ENCODE measurements around the gene NDFIP2.

DNA sequence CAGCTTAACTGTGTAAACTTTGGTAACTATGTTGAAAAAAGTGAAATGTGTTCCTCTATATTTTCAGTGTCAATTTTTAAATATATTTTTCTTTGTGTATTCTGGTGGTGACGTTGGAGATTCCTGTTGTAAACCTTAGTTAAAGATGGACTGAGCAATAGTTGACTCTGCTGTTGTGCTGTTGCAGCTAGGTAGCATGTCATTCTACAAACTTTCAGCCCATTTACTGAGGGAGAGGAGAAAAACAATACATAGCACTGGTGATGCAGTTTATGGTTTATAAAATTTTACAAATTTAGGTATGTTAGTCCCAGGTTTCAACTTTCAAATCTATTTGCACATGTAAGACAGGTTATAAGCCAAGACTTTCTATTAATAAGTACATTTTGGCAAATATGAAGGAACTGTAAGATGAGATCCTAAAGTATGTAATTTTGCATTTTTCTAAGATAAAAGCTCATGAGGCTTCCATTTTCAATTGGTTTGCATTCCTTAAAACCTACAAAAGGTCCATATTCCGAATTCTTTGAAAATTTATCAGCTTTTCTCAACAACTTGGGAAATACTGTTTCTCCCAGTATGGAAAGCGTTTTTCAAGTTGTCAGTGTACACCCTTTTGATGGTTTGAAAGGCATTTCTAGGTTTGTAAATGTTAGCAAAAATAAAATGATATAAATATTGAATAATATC lies 1.5 kb downstream of the NDFIP2 start:
- TF ChIP-seq, protein P1, sequence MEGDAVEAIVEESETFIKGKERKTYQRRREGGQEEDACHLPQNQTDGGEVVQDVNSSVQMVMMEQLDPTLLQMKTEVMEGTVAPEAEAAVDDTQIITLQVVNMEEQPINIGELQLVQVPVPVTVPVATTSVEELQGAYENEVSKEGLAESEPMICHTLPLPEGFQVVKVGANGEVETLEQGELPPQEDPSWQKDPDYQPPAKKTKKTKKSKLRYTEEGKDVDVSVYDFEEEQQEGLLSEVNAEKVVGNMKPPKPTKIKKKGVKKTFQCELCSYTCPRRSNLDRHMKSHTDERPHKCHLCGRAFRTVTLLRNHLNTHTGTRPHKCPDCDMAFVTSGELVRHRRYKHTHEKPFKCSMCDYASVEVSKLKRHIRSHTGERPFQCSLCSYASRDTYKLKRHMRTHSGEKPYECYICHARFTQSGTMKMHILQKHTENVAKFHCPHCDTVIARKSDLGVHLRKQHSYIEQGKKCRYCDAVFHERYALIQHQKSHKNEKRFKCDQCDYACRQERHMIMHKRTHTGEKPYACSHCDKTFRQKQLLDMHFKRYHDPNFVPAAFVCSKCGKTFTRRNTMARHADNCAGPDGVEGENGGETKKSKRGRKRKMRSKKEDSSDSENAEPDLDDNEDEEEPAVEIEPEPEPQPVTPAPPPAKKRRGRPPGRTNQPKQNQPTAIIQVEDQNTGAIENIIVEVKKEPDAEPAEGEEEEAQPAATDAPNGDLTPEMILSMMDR (IDR thresholded peaks at IDR 0.05 in 2 of 3, conservative IDR thresholded peaks at IDR 0.05 in 1 of 3; ENCODE audit: borderline replicate concordance in 1 of 3, insufficient read depth in 1 of 3, low read depth in 2 of 3, low read length in 2 of 3): no peak
- no peak for TF ChIP-seq SIN3A (IDR thresholded peaks at IDR 0.05; ENCODE audit: low read depth)
- TF ChIP-seq POLR2A (IDR thresholded peaks at IDR 0.05; ENCODE audit: borderline replicate concordance, extremely low read depth, insufficient read depth, insufficient read length): no peak
- TF ChIP-seq, protein P2, sequence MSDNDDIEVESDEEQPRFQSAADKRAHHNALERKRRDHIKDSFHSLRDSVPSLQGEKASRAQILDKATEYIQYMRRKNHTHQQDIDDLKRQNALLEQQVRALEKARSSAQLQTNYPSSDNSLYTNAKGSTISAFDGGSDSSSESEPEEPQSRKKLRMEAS (IDR thresholded peaks at IDR 0.05): no peak
- TF ChIP-seq EZH2phosphoT487 (IDR thresholded peaks at IDR 0.05; ENCODE audit: borderline replicate concordance): no peak
- no peak for TF ChIP-seq POLR2AphosphoS5 (IDR thresholded peaks at IDR 0.05; ENCODE audit: low read depth, low read length)
- TF ChIP-seq TCF7L2 (IDR thresholded peaks at IDR 0.05; ENCODE audit: borderline replicate concordance, extremely low read depth, insufficient read depth, insufficient read length): no peak
- TF ChIP-seq EGR1 (IDR thresholded peaks at IDR 0.05; ENCODE audit: low read depth): no peak
- TF ChIP-seq SRF (IDR thresholded peaks at IDR 0.05; ENCODE audit: low read depth): no peak
- TF ChIP-seq SP1 (IDR thresholded peaks at IDR 0.05; ENCODE audit: low read depth): no peak
- TF ChIP-seq ZFX (IDR thresholded peaks at IDR 0.05): no peak
- no peak for TF ChIP-seq REST (IDR thresholded peaks at IDR 0.05; ENCODE audit: low read depth)
- TF ChIP-seq JUND (IDR thresholded peaks at IDR 0.05): no peak
- no peak for TF ChIP-seq EZH2 (IDR thresholded peaks at IDR 0.05)

Data from HCT116 (cell line).